LNCAP (cell line): ENCODE results near the gene ADAMTS9.

Source experiments
- TF ChIP-seq, protein P1 (sequence below): fragments of 450-650 bp; IDR thresholded peaks from 2 replicates; pipeline ENCODE4 v1.5.1; 2017; ENCODE audit warnings: mild to moderate bottlenecking

ADAMTS9 gene

DNA sequence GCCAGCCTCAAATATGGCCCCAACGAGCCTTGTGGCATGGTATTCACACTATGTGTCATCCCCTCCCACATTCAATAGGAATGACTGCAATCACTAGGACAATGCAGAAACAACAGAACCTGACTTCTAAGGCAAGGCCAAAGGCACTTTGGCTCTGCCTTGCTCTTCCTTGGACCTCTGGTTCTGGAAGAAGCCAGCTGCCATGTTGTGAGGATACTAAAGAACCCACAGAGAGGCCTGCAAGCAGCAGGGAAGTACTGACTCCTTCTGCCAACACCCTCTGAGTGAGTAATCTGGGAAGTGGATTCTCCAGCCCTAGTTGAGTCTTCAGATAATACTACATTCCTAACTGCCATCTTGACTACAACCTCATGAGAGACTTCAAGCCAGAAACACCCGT is 64.7 kb downstream of the ADAMTS9 start:
- TF ChIP-seq, protein P1, sequence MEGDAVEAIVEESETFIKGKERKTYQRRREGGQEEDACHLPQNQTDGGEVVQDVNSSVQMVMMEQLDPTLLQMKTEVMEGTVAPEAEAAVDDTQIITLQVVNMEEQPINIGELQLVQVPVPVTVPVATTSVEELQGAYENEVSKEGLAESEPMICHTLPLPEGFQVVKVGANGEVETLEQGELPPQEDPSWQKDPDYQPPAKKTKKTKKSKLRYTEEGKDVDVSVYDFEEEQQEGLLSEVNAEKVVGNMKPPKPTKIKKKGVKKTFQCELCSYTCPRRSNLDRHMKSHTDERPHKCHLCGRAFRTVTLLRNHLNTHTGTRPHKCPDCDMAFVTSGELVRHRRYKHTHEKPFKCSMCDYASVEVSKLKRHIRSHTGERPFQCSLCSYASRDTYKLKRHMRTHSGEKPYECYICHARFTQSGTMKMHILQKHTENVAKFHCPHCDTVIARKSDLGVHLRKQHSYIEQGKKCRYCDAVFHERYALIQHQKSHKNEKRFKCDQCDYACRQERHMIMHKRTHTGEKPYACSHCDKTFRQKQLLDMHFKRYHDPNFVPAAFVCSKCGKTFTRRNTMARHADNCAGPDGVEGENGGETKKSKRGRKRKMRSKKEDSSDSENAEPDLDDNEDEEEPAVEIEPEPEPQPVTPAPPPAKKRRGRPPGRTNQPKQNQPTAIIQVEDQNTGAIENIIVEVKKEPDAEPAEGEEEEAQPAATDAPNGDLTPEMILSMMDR, result no peak

DNA sequence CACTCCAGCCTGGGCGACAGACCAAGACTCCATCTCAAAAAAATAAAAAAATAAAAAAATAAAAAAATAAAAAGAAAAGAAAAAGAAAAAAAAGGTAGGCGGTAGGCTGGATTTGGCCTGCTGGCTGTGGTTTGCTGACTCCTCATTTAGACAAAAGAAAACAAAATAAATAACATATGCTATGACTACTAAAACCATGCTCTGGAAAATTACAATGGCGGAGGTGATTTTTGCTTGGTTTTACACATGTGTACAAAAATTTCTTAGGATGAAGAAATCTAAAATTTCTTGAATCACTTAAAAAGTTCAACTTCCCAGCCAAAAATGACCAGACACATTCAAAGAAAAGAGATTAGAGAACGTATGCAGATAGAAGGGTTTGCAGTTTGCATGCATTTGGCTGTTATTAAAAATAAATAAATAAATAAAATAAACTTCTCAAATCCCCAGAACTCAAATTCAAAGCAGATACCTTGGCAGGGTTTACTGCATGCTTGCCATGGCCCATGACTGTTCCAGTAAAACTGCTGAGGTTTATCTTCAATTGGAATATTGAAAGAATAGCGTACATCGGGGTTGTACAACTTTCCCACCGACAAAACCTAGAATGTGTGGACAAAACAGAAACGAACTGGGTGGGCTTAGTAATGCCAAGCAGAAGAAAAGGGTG is 65.9 kb downstream of the ADAMTS9 start:
- TF ChIP-seq, protein P1, result no peak

DNA sequence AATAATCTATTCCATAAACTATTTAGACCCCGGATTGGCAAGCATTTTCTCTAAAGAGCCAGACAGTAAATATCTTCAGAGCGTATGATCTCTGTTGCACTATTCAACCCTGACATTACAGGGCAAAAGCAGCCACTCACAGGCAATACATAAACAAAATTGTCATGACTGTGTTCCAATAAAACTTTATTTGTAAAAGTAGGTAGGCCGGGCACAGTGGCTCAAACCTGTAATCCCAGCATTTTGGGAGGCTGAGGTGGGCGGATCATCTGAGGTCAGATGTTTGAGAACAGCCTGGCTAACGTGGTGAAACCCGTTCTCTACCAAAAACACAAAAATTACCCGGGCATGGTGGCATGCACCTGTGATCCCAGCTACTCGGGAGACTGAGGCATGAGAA is 66.5 kb downstream of the ADAMTS9 start:
- TF ChIP-seq, protein P1, result no peak

DNA sequence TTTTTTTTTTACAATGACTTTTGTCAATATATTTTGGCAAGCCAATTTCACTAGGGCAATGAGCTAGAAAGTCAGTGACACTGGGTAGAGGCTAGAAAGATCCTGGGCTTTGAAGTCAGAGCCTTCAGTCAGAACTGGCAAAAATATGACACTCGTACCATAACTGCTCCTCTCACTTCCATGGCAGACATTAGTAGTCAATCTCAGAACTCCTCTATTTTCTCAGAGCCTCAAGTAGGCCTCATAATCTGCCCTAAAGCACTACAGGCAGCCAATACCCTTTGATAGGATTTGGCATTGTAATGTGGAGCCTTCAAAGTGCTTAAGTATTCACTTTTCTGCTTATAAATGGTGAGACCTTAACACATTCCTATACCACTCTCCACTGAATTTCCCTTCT is 67.8 kb downstream of the ADAMTS9 start:
- TF ChIP-seq, protein P1, result no peak

DNA sequence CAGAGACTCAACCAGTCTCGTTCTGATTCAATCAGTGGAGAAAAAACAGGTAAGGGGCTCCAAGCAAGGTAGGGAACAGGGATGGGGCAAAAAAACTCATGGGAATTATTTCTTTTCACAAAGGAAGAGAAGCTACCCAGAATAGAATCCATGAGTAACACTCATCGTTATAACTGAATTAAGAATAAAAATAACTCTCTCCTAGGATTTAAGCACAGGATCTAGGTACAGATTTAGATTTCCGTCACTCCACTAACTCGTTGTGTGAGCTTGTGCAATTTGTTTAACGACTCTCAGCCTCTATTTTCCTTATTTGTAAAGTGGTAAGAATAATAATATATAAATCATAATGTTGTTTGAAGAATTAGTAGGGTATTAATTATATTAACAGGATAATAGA is 68.6 kb downstream of the ADAMTS9 start:
- TF ChIP-seq, protein P1, result no peak

DNA sequence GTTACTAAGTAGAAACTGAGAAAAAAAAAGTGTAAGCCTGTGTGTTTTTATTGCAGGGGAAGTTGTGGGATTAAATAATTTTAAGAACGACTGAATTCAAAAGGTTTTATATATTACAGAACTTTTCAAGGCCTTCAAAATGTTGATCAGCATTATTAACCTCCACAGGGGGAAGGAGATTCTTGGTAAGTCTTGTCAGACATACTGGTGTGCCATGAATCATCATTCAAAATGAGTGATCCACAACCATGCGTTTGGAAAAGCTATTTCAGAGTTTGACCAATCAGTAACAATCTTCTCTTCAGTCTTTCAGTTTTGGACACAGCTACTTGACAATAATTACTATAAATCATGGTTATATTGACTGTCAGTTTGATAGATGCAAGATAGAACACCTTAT is 70.2 kb downstream of the ADAMTS9 start:
- TF ChIP-seq, protein P1, result no peak

DNA sequence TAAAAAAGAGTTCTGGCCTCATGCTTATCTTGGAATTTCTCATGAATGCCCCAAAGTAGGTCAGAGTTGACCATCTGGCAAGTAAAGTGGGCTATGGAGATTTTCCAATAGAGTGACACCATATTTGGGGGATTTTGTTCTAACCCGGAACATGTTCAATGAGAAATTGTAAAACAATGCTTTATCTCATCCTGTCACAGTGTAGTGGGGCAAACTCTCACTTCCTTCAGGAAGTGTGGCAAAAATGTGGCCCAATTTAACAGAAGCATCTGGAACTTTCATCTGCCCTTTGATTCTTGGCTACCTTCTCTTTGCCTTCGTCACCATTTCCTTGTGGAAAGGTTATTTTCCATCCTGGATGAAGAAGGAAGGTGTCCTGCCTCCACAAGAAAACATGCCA is 70.8 kb downstream of the ADAMTS9 start:
- TF ChIP-seq, protein P1, result no peak
